ENCODE results near the gene ANK3.

Gene ANK3

DNA sequence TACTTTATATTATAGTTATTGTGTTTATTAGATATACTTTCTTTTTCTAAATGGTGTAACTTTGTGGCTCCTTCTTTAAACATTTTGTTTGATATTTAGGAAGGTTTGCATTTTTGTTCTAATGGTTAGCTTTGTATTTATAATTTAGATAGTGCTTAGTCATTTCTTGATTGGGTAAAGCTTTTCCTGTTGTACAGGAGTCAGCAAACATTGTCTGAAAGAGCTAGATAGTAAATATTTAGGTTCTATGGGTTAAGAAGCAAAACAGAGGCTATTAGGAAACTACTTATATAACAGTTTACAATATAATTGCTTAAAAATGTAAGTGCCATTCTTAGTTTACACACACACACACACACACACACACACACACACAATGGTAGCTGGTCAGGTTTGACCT lies 412.8 kb downstream of the ANK3 start:
- DNase-seq, result no peak
- H3K4me1 Mint-ChIP-seq, result no peaks in the 10 kb centered on the region

More for the DNA sequence above, 412.8 kb downstream of the ANK3 start:
- no peak overlapping the region for H3K27ac Mint-ChIP-seq
- H3K36me3 Mint-ChIP-seq (ENCODE audit: low read depth), result no peaks in the 10 kb centered on the region
- TF ChIP-seq, protein P1, sequence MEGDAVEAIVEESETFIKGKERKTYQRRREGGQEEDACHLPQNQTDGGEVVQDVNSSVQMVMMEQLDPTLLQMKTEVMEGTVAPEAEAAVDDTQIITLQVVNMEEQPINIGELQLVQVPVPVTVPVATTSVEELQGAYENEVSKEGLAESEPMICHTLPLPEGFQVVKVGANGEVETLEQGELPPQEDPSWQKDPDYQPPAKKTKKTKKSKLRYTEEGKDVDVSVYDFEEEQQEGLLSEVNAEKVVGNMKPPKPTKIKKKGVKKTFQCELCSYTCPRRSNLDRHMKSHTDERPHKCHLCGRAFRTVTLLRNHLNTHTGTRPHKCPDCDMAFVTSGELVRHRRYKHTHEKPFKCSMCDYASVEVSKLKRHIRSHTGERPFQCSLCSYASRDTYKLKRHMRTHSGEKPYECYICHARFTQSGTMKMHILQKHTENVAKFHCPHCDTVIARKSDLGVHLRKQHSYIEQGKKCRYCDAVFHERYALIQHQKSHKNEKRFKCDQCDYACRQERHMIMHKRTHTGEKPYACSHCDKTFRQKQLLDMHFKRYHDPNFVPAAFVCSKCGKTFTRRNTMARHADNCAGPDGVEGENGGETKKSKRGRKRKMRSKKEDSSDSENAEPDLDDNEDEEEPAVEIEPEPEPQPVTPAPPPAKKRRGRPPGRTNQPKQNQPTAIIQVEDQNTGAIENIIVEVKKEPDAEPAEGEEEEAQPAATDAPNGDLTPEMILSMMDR (IDR thresholded peaks at IDR 0.05), result no peak
- no peak overlapping the region for H3K4me3 Mint-ChIP-seq
- peaks cover 30% of the 10 kb centered on the region for H3K9me3 Mint-ChIP-seq
- H3K27me3 Mint-ChIP-seq (ENCODE audit: low read depth, poor library complexity), result peaks cover 4% of the 10 kb centered on the region
